ENCODE measurements around the gene C10orf67. TPM values are rescaled to one million over a fixed set of nuclear protein-coding genes. Genes with fewer than 3 reads are reported as not detected.

C10orf67 gene
- total RNA-seq, 2 donors from 2014 or later: not detected

- H3K4me1 ChIP-seq: no peaks in the 10 kb centered on the region
- intact Hi-C loops (cut with DNase I): no loop called here
- H3K27ac ChIP-seq: no peak overlapping the region
- peaks cover 79% of the 10 kb centered on the region for H3K27me3 ChIP-seq
- no peaks in the 10 kb centered on the region for H3K36me3 ChIP-seq
- H3K9ac ChIP-seq (ENCODE audit: low read depth in 2 of 2, low read length in 2 of 2): no peak overlapping the region
- no peak overlapping the region for H3K4me3 ChIP-seq
- no peaks in the 10 kb centered on the region for H3K9me3 ChIP-seq
- TF ChIP-seq CTCF (IDR thresholded peaks at IDR 0.05): no peak
- DNase-seq: no peak
These were observed 149.4 kb downstream of the C10orf67 start for GRCh38 chr10:23194966-23195845.

- Histone ChIP-seq H3K9ac (ENCODE audit: low read depth in 2 of 2, low read length in 2 of 2) (no peak overlapping the region), H3K9me3 (no peaks in the 10 kb centered on the region), H3K4me3 (no peak overlapping the region), H3K27ac (no peak overlapping the region), H3K36me3 (no peaks in the 10 kb centered on the region), H3K27me3 (peaks cover 73% of the 10 kb centered on the region), H3K4me1 (no peaks in the 10 kb centered on the region)
- intact Hi-C loops (cut with DNase I): no loop called here
- no peak for DNase-seq
- TF ChIP-seq CTCF (IDR thresholded peaks at IDR 0.05): no peak
These were observed 150.1 kb downstream of the C10orf67 start for GRCh38 chr10:23194471-23194965.

- H3K36me3 ChIP-seq: no peaks in the 10 kb centered on the region
- peaks cover 64% of the 10 kb centered on the region for H3K27me3 ChIP-seq
- no peaks in the 10 kb centered on the region for H3K9me3 ChIP-seq
- no peak for DNase-seq
- intact Hi-C loops (cut with DNase I): no loop called here
- no peaks in the 10 kb centered on the region for H3K4me1 ChIP-seq
- H3K27ac ChIP-seq: no peak overlapping the region
- no peak overlapping the region for H3K9ac ChIP-seq (ENCODE audit: low read depth in 2 of 2, low read length in 2 of 2)
- TF ChIP-seq CTCF (IDR thresholded peaks at IDR 0.05): no peak
- H3K4me3 ChIP-seq: no peak overlapping the region
These were observed 151.0 kb downstream of the C10orf67 start for GRCh38 chr10:23193435-23194074.

GRCh38 chr10:23192712-23193434 lies 151.7 kb downstream of the C10orf67 start:
- DNase-seq: no peak
- H3K9ac ChIP-seq (ENCODE audit: low read depth in 2 of 2, low read length in 2 of 2): no peak overlapping the region
- no peaks in the 10 kb centered on the region for H3K4me1 ChIP-seq
- no peaks in the 10 kb centered on the region for H3K9me3 ChIP-seq
- no peak overlapping the region for H3K27ac ChIP-seq
- intact Hi-C loops (cut with DNase I): no loop called here
- no peak overlapping the region for H3K4me3 ChIP-seq
- TF ChIP-seq CTCF (IDR thresholded peaks at IDR 0.05): no peak
- H3K36me3 ChIP-seq: no peaks in the 10 kb centered on the region
- H3K27me3 ChIP-seq: peaks cover 59% of the 10 kb centered on the region

Measured in colonic mucosa (tissue), 4 donors.